Lung microvascular endothelial cell (primary cell): ENCODE data around the gene HMGN1. TPM values are rescaled to one million over a fixed set of nuclear protein-coding genes. Genes with fewer than 3 reads are reported as not detected.
"Not testable (repeated sequence)": the region's sequence is repeated elsewhere in the genome, so short reads cannot be mapped to it uniquely, and the experiment has no call there.

Source experiments
- DNase-seq, 2 donors: peaks; one replicate each; pipeline versions ENCODE4 v3.0.0 to v3.0.0-alpha.2; 2010; ENCODE audit warnings: low read depth in 2 of 2
- total RNA-seq: library from RNA; depleted of rRNA; stranded (reverse); fragments of >200 nt; gene quantifications from 2 replicates; pipeline ENCODE4 v1.2.1, GENCODE V29; 2014

HMGN1 gene
- total RNA-seq, 1 donor from 2014 or later = 160 TPM

GRCh38 chr21:39369896-39370288, 21.0 kb upstream of the HMGN1 start:
- not testable (repeated sequence) for DNase-seq

DNA sequence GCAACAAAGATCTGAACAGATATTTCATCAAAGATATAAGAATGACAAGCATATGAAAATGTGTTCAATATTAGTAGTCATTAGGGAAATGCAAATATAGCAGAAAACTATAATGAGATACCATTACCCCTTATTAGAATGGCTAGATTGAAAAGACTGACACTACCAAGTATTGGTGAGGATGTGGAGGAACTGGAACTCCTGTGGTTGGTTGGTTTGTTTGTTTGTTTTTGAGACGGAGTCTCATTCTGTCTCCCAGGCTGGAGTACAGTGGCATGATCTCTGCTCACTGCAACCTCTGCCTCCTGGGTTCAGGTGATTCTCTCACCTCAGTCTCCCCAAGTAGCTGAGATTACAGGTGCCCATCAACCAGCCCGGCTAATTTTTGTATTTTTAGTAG, 18.9 kb upstream of the HMGN1 start:
- DNase-seq = no peak

DNA sequence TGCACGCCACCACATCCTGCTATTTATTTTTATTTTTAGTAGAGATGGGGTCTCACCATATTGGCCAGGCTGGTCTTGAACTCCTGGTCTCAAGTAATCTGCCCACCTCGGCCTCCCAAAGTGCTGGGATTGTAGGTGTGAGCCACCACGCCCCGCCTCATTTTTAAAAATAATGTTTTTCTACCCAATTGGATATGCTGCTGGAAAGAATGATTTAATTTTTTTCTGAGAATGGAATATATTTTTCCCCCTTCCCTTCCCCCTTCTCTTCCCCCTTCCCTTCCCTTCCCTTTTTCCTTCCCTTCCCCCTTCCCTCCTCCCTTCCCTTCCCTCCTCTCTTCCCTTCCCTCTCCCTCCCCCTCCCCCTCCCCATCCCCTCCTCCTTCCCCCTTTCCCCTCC, 17.7 kb upstream of the HMGN1 start:
- DNase-seq = no peak

GRCh38 chr21:39364949-39365348, 16.1 kb upstream of the HMGN1 start:
- no peak for DNase-seq

GRCh38 chr21:39363607-39364555, 15.0 kb upstream of the HMGN1 start:
- no peak for DNase-seq

DNA sequence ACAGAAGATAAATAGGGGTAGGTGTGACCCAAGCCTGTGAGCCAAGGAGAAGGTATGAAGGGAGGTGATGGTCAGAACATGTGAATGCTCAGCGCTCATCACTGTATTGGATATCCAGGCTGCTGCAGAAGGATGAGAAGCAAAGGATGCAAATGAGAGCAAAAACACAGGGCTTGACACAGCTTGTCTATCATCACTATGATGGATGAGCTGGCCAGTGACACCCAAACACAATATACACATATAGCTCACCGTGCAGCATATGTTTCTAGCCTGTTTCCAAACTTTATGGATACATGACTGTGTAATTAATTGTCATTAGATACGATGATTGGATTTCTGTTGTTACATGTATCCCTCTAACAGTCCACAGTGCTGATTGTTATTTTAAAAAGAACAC, 13.8 kb upstream of the HMGN1 start:
- DNase-seq = no peak

GRCh38 chr21:39359382-39359781, 10.5 kb upstream of the HMGN1 start:
- DNase-seq = no peak

DNA sequence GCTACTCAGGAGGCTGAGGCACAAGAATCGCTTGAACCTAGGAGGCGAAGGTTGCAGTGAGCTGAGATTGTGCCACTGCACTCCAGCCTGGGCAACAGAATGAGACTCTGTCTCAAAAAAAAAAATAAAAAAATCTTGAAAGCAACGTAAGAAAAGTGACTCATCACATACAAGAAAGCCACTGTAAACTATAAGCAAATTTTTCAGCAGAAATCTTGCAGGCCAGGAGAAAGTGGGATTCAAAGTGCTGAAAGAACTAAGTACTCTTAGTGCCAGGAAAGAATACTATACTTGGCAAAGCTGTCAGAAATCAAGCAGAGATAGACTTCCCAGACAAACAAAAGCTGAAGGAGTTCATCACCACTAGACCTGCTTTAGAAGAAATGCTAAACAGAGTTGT, 4.4 kb upstream of the HMGN1 start:
- no peak for DNase-seq

DNA sequence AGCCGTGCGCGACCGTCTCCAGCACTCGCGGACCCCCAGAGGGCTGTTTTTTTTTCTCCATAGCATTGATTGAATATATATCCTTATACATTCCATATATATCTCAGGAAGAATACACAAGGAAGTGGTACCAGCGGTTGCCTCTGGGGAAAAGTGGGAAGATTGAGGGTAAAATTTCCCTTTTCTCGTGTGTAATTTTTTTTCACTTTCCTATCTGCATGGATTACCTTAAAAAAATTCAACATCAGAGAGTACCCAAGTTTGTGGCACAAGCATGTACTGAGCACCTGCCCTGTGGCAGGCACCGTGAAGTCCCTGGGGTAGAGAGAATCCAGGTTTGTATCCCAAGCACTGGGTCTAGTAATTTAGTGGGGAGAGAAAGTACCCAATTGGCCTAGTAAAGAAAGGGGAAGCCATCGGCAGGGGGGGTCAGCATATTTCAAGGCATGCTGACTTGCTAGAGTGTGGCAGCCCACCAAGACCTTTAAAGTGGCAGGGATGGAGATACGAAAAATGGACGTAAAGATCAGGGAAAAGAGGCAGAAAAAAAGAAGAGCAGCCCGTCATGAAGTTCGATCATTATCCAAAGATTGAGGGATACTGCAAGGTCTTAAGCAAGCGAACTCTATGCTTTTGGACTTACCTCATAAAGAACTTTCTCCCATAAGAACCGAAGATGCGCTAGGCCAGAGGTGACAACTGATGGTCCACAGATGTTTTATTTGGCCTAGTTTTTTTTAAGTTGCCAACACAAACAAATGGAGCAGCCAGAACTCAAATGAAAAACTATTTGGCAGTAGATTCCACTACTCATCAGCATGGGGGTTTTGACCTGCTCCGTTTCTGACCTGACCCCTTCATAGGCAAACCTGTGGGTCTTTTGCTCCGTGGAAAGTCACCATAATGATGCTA, 1.5 kb upstream of the HMGN1 start:
- DNase-seq = peak in 1 of 2 donors; percentile 12

DNA sequence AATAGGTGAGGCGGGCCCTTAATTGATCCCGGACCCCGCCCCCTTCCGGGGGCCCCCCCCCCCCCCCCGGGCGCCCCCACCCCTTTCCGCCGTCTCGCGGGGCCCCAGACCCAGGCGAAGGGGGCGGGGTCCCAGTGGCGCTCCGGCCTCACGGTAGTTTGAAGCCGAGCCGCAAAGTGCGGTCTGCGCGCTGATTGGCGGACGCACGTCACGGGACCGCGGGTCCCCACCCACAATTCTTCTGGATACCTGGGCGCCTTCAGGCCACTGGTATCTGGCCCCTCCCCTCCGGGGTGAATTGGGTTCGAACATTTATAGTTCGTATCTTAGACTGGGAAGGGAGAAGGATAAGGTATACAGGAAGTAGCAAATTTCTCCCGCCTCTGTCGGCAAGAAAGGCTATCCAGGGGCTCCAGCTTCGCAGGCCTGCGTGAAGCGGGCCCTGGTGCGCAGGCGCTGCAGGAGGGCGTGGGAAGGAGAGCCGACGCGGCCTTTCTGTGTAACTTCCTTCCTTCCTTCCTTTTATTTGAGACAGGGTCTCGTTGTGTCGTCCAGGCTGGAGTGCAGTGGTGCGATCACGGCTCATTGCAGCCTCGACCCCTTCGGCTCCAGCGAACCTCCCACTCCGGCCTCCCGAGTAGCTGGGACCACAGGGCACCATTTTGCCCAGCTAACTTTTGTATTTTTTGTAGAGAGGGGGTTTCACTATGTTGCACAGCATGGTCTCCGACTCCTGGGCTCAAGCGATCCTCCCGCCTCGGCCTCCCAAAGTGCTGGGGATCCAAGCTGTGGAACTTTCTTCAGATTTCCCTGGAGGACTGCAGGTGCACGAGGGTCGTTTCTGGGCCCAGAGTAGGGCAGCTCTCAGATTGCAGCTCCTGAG, 564 bp upstream of the HMGN1 start:
- peak; percentile 95 to 98 for DNase-seq

DNA sequence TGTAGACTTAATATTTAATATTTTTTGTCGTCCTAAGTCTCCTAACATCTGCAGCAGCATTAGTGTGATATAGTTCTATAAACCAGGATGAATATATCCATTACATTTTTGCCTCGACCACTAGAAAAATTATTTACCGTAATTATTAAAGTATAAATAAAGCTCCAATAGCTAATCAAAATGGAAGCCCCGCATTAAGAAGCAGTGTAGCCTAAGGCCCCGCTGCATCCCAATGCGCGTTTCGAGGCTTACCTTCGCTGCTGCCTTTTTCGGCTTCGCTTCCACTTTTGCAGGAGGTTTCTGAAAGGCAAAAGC, 891 bp downstream of the HMGN1 start:
- DNase-seq = no peak

DNA sequence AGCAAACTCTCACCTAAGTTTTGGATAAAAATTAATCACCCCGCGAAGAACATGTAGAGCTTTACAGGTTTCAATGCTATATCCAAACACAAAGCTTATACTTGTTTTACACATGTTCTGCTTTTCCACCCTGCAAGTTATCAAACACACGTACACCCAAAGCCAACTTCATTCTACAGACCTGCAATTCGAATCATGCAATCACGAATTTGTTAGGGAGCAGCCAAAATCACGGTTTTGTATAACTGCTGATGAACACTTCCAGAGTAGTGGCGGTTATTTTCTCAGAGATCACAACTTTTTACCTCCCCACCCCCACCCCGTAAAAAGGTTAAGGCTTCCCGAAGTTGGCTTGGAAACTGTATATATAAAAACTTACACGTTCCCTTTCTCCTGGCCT, 1.4 kb downstream of the HMGN1 start:
- peak; percentile 7 to 9 for DNase-seq

DNA sequence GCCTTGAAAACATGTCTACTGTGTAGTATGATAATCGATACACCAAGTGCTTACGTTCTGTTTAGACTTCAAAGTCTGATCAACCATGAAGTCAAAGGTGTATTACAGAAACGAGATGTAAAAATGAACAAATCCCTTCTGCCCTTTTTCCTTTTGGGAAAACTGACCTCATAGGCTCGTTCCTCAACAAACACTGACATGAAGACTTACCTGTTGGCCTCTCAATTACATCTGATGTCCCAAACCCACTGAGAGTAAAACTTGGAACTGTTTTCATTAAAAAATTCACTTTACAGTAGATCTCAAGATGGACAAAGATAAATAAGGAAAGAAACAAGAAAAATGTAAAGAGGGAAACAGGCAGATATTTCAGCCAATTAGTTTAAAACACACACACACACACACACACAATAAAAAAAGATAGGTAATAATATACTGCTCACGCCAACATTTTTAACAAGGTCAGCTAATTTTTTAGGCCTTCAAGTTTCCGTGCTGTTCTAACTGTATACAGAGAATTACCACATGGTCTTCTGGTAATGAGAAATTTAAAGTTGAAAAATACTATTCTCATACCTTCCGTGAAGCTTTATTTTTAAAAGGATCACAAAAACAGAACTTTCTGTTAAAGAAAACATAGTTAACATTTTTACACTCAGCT, 2.1 kb downstream of the HMGN1 start:
- no peak for DNase-seq

DNA sequence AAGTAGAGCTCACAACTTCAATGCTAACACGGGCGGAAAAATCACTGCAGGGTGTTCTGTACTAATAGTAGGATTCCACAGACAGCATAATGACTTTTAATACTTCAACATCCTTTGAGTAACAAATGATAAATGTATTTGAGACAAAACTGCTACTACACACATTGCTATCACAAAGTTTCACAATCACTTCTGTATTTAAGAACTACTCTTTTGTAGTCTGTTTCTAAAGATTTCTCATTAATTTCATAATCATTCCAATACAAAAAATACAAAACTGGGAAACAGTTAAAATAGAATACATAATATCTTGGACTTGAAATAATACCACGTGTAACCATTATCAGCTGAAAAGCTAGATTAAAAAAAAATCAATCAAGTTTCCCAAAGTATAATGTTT, 2.7 kb downstream of the HMGN1 start:
- DNase-seq = no peak

DNA sequence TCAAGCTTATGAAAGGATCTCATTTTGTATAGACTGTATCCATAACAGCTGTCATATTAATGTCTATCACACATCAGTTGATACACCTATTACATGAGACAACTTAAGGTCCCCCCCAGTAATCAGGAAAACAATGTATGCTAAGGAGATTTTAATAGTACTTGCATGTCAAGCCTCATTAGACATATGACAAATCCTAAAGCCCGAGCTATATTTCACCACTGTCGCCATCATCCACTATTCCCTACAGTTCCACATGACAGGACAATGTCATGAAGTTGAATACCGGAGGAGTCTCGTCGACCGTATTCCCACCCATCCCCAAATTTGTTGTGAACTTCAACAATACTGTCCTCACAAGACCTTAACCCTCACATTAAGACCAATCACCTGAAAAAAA, 3.4 kb downstream of the HMGN1 start:
- no peak for DNase-seq

DNA sequence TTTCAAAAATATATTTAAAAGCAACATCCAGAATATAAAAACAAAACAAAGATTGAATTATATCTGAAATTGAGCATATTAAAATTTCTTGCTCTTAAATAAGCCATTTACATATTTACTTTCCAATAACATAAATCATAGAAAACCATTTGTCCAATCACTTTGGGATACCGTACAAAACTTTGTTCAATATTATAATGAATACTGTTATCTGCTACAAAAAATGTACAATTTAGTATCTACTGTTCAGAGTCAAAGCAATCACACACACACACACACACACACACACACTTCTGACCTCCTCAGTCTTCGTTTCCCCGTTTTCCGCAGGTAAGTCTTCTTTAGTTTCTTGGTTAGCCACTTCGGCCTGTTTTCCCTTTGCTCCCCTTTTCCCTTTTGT, 4.0 kb downstream of the HMGN1 start:
- no peak for DNase-seq

DNA sequence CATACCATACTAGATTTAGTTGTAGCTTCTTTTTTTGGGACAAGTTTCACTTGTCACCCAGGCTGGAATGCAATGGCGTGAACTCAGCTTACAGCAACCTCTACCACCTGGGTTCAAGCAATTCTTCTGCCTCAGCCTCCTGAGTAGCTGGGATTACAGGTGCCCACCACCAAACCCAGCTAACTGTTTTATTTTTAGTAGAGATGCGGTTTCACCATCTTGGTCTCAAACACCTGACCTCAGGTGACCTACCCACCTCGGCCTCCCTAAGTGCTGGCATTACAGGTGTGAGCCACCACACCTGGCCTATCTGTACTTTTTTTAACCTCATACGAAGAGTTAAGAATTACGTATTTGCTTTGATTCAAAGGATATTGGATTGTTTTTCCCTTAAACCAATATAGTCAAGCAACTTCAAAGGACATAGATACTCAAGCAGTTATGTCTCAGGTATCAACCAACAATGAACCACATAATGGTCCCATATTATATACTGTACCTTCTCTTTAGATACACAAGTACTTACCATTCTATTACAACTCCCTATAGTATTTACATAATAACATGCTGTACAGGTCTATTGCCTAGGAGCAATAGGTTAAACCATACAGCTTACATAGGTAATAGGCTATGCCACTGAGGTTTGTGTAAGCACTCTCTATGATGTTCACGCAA, 7.5 kb downstream of the HMGN1 start:
- no peak for DNase-seq

GRCh38 chr21:39340687-39341086, 8.2 kb downstream of the HMGN1 start:
- DNase-seq = no peak

- DNase-seq = no peak
Measured at GRCh38 chr21:39339231-39339630, 9.7 kb downstream of the HMGN1 start.

GRCh38 chr21:39336457-39337008, 12.4 kb downstream of the HMGN1 start:
- DNase-seq = no peak
